Neuronal stem cell (in vitro differentiated cells): ENCODE data around the gene KRT85.

ENCODE experiments used
- DNase-seq: peaks from one replicate; pipeline ENCODE4 v3.0.0-alpha.2; 2013; ENCODE audit warnings: low spot score
- H2AFZ ChIP-seq: one replicate; pipeline ENCODE4 v1.6.1; 2013; ENCODE audit warnings: mild to moderate bottlenecking, low read length, inconsistent platforms
- H2AK5ac ChIP-seq: 2 replicates; pipeline ENCODE4 v1.6.1; 2013; ENCODE audit warnings: low read depth, mild to moderate bottlenecking, inconsistent platforms, low read length, moderate library complexity, mixed read lengths
- H2BK120ac ChIP-seq: 2 replicates; pipeline ENCODE4 v1.6.1; 2013; ENCODE audit warnings: low read depth, mild to moderate bottlenecking, inconsistent platforms, low read length, moderate library complexity, mixed read lengths
- H2BK12ac ChIP-seq: one replicate; pipeline ENCODE4 v1.6.1; 2013; ENCODE audit warnings: low read length, inconsistent platforms
- H2BK15ac ChIP-seq: 2 replicates; pipeline ENCODE4 v1.6.1; 2013; ENCODE audit warnings: mild to moderate bottlenecking, low read length, inconsistent platforms, mixed read lengths
- H2BK5ac ChIP-seq: one replicate; pipeline ENCODE4 v1.6.1; 2013; ENCODE audit warnings: inconsistent platforms, mild to moderate bottlenecking, low read length, moderate library complexity
- H3K14ac ChIP-seq: one replicate; pipeline ENCODE4 v1.6.1; 2013; ENCODE audit warnings: low read length, inconsistent platforms
- H3K18ac ChIP-seq: 2 replicates; pipeline ENCODE4 v1.6.1; 2013; ENCODE audit warnings: low read length, inconsistent platforms
- H3K23ac ChIP-seq: 2 replicates; pipeline ENCODE4 v1.6.1; 2013; ENCODE audit warnings: low read depth, mild to moderate bottlenecking, mixed read lengths, low read length, inconsistent platforms; ENCODE audit not compliant: poor library complexity
- H3K27ac ChIP-seq: replicated peaks from 3 replicates; pipeline ENCODE4 v1.5.1; 2013; ENCODE audit warnings: low read length, inconsistent platforms
- H3K27me3 ChIP-seq, 3 experiments: 2 replicates each; pipeline ENCODE4 v1.6.1; 2013; ENCODE audit warnings: low read length in 3 of 3, mild to moderate bottlenecking in 2 of 3, inconsistent platforms in 1 of 3, low read depth in 1 of 3, mixed read lengths in 1 of 3, moderate library complexity in 1 of 3; ENCODE audit not compliant: control insufficient read depth in 3 of 3, insufficient read depth in 3 of 3
- H3K36me3 ChIP-seq, 2 donors: replicated peaks in 1 of 2; 2 replicates each; pipeline ENCODE4 v1.6.1; 2013; ENCODE audit warnings: low read length in 2 of 2; ENCODE audit not compliant: control insufficient read depth in 2 of 2, insufficient read depth in 2 of 2
- H3K4ac ChIP-seq: 2 replicates; pipeline ENCODE4 v1.6.1; 2013; ENCODE audit warnings: inconsistent platforms, mild to moderate bottlenecking, low read length, moderate library complexity
- H3K4me1 ChIP-seq, 2 donors: 1 replicate in 1 of 2; 2 replicates in 1 of 2; pipeline ENCODE4 v1.6.1; 2013; ENCODE audit warnings: low read length in 2 of 2, low read depth in 1 of 2; ENCODE audit not compliant: control insufficient read depth in 2 of 2, insufficient read depth in 1 of 2
- H3K4me2 ChIP-seq: one replicate; pipeline ENCODE4 v1.6.1; 2013; ENCODE audit warnings: mild to moderate bottlenecking, low read length, inconsistent platforms; ENCODE audit not compliant: insufficient read depth, poor library complexity, severe bottlenecking
- H3K4me3 ChIP-seq, 2 donors: 2 replicates each; pipeline ENCODE4 v1.5.1; 2013; ENCODE audit warnings: low read length in 2 of 2, mild to moderate bottlenecking in 2 of 2, inconsistent platforms in 1 of 2, moderate library complexity in 1 of 2
- H3K79me1 ChIP-seq: one replicate; pipeline ENCODE4 v1.6.1; 2013; ENCODE audit warnings: low read depth, mild to moderate bottlenecking, inconsistent platforms, low read length, moderate library complexity
- H3K9ac ChIP-seq: one replicate; pipeline ENCODE4 v1.6.1; 2013; ENCODE audit warnings: mild to moderate bottlenecking, low read depth, low read length, inconsistent platforms; ENCODE audit not compliant: poor library complexity
- H3K9me3 ChIP-seq, 2 donors: replicated peaks in 1 of 2; 2 replicates each; pipeline versions ENCODE3 to v1.6.1; 2013; ENCODE audit warnings: low read length in 2 of 2, mild to moderate bottlenecking in 2 of 2, inconsistent platforms in 1 of 2, low read depth in 1 of 2, mixed read lengths in 1 of 2, moderate library complexity in 1 of 2; ENCODE audit not compliant: control insufficient read depth in 2 of 2, insufficient read depth in 1 of 2
- H4K8ac ChIP-seq: one replicate; pipeline ENCODE4 v1.6.1; 2013; ENCODE audit warnings: low read depth, mild to moderate bottlenecking, inconsistent platforms, low read length, moderate library complexity
- H4K91ac ChIP-seq: one replicate; pipeline ENCODE4 v1.6.1; 2013; ENCODE audit warnings: low read length, low read depth, mild to moderate bottlenecking, inconsistent platforms; ENCODE audit not compliant: poor library complexity
- WGBS, 2 donors: extraction: QIAGEN DNeasy Blood & Tissue Kit; methylation state at CpG; one replicate each; pipeline ENCODE4 v1.1.7; 2013; ENCODE audit warnings: missing lambda C conversion rate in 2 of 2, mixed read lengths in 1 of 2; ENCODE audit not compliant: insufficient read length in 2 of 2, insufficient replicate concordance in 1 of 2; ENCODE audit errors: extremely low coverage in 2 of 2; 5-methylcytosine and 5-hydroxymethylcytosine counted together

The KRT85 gene

DNA sequence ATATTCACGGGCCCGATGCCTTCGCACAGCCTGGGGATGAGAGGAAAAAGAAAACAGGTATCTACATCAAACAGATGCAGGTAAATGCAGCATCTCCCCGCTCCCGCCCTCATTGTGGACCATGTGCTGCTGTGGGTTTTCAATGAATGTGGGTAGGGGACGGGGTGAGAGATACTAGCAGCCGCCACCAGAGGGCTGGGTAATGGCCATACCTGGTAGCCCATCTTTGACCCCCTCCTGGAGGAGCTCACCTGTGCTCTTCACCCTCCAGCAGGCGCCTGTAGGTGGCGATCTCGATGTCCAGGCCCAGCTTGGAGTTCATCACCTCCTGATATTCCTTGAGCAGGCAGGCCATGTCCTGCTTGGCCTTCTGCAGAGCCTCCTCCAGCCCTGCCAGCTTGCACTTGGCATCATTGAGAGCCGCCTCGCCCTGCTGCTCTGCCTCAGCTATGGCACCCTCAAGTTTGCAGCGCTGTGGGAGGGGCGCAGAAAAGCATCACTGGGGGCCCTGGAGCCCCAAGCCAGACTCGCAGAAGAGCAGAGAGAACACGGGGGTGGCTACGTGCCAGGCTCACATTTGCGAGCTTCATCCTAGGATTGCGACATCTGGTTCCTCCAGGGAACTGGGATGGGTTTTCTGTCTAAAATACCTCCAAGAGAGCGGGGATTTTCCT is 28.6 kb upstream of the KRT85 start:
- no peak for DNase-seq
- Histone ChIP-seq H4K91ac (no peak overlapping the region), H2BK120ac (no peak overlapping the region), H3K23ac (no peak overlapping the region), H2BK15ac (peak overlapping the region; percentile 7), H2AFZ (no peak overlapping the region), H3K36me3 (no peaks in the 10 kb centered on the region), H3K4me3 (no peak overlapping the region), H3K9me3 (peaks cover 0 to 2% of the 10 kb centered on the region in 2 donors), H2BK12ac (no peak overlapping the region), H4K8ac (no peak overlapping the region), H2BK5ac (no peak overlapping the region), H3K27ac (no peak overlapping the region), H3K4ac (no peak overlapping the region), H3K18ac (peak overlapping the region; percentile 77), H3K4me1 (no peaks in the 10 kb centered on the region), H3K27me3 (peaks cover 0 to 5% (median 2%) of the 10 kb centered on the region in 3 experiments), H3K14ac (no peak overlapping the region), H3K9ac (no peak overlapping the region), H3K4me2 (no peak overlapping the region), H2AK5ac (peak overlapping the region; percentile 5), H3K79me1 (no peaks in the 10 kb centered on the region)
- WGBS, 2 donors = no CpG with 5 or more reads among the region's 20 CpGs

DNA sequence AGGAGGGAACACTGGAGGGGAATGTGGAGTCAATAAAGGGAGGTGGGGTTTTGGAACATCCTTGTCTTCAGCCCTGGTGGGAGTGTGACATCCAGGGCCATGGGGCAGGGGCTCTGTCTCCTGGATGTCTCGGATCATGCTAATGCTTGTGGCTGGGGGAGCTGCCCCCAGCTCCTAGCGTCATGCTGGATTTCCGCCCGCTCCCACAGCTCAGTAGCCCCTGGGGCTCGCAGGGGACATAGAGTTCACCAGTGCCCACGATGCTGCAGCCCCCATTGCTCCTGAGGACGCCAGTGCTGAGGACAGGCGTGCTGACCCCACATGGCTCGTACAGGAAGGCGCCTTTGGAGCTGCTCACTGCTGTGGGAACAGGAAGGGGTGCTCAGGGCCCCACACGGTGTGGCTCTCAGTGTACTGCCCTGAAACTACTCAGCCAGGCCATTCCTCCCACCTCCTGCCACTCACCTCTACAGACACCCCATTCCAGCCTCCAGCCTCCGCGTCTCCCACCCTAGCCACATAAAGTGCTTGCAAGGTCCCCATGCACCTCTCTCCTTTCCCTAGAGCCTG is 27.6 kb upstream of the KRT85 start:
- peaks cover 0 to 5% (median 2%) of the 10 kb centered on the region in 3 experiments for H3K27me3 ChIP-seq
- no peak overlapping the region for H3K4me2 ChIP-seq
- H3K27ac ChIP-seq = no peak overlapping the region
- no peak overlapping the region for H2BK120ac ChIP-seq
- peak overlapping the region; percentile 32 for H3K18ac ChIP-seq
- H3K4me3 ChIP-seq = no peak overlapping the region
- no peak overlapping the region for H3K14ac ChIP-seq
- no peaks in the 10 kb centered on the region for H3K79me1 ChIP-seq
- H2BK5ac ChIP-seq = no peak overlapping the region
- peak overlapping the region; percentile 7 for H2BK15ac ChIP-seq
- no peaks in the 10 kb centered on the region for H3K36me3 ChIP-seq
- no peak overlapping the region for H3K23ac ChIP-seq
- no peak overlapping the region for H4K8ac ChIP-seq
- no peak for DNase-seq
- no peaks in the 10 kb centered on the region for H3K4me1 ChIP-seq
- H3K9ac ChIP-seq = no peak overlapping the region
- H3K4ac ChIP-seq = no peak overlapping the region
- H2AFZ ChIP-seq = no peak overlapping the region
- H2BK12ac ChIP-seq = no peak overlapping the region
- no peak overlapping the region for H4K91ac ChIP-seq
- peaks cover 0 to 2% of the 10 kb centered on the region in 2 donors for H3K9me3 ChIP-seq
- WGBS, 2 donors = no CpG with 5 or more reads among the region's 13 CpGs
- H2AK5ac ChIP-seq = no peak overlapping the region

DNA sequence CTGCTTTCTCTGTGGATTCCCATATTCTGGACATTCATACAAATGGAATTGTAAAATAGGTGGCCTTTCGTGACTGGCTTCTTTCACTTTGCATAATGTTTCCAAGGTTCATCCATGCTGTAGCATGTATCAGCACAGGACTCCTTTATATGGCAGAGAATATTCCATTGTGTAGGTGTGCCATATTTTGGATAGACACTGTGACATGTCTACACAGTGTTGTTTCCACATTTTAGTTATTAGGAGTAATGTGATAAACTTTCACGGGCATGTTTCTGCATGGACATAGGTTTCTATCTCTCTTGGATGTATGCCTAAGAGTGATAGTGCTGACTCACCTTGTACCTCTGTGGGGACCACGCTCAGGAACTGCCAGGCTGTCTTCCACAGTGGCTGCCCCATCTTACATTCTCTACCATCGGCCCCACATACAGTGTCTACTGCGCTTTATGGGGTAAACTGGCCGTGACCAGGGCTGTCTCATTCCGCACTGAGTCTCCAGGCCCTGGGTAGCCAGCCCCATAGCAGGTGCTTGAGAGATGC is 25.3 kb upstream of the KRT85 start:
- Histone ChIP-seq H3K18ac (no peak overlapping the region), H2AFZ (no peak overlapping the region), H3K27me3 (peaks cover 0 to 5% (median 2%) of the 10 kb centered on the region in 3 experiments), H3K23ac (no peak overlapping the region), H3K36me3 (no peaks in the 10 kb centered on the region), H3K4ac (no peak overlapping the region), H3K14ac (no peak overlapping the region), H3K9me3 (peaks cover 0 to 2% of the 10 kb centered on the region in 2 donors), H2AK5ac (no peak overlapping the region), H2BK12ac (no peak overlapping the region), H3K27ac (no peak overlapping the region), H2BK15ac (no peak overlapping the region), H4K8ac (no peak overlapping the region), H3K4me3 (no peak overlapping the region), H3K9ac (no peak overlapping the region), H2BK120ac (no peak overlapping the region), H4K91ac (no peak overlapping the region), H2BK5ac (no peak overlapping the region), H3K4me1 (peaks cover 0 to 4% of the 10 kb centered on the region in 2 donors), H3K4me2 (no peak overlapping the region), H3K79me1 (no peaks in the 10 kb centered on the region)
- DNase-seq = no peak
- no CpG with 5 or more reads among the region's 7 CpGs for WGBS, 2 donors

DNA sequence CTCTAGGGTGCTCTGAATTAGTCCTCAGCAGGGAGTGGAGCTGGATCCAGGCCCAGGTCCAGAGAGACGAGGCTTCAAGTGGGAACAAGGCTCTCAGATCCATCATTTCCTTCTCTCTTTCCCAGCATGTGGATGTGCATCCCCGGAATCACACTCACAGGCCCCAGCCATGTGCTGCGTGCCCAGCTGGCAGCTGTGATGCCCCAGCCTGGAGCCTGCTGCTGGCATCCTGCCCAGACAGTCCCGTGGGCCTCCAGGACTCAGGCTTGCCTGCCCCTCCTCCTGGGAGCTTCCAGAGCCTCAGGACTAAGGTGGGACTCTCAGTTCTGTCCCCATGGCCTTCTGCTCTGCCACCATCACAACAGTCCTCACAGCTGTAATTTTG is 24.3 kb upstream of the KRT85 start:
- Histone ChIP-seq H4K8ac (no peak overlapping the region), H3K14ac (peak overlapping the region; percentile 50), H3K79me1 (no peaks in the 10 kb centered on the region), H3K27me3 (peaks cover 0 to 5% (median 1%) of the 10 kb centered on the region in 3 experiments), H2BK15ac (no peak overlapping the region), H3K4ac (no peak overlapping the region), H3K4me1 (peaks cover 0 to 4% of the 10 kb centered on the region in 2 donors), H3K23ac (no peak overlapping the region), H3K9me3 (peaks cover 0 to 1% of the 10 kb centered on the region in 2 donors), H3K4me2 (no peak overlapping the region), H3K36me3 (no peaks in the 10 kb centered on the region), H2AK5ac (peak overlapping the region; percentile 22), H3K4me3 (no peak overlapping the region), H2AFZ (no peak overlapping the region), H3K18ac (peak overlapping the region; percentile 84), H3K27ac (no peak overlapping the region), H2BK5ac (no peak overlapping the region), H2BK120ac (no peak overlapping the region), H3K9ac (no peak overlapping the region), H2BK12ac (peak overlapping the region; percentile 52), H4K91ac (no peak overlapping the region)
- no peak for DNase-seq
- WGBS, 2 donors = no CpG with 5 or more reads among the region's 4 CpGs
